ENCODE data around the gene SEC16A.

GRCh38 chr9:136395345-136396218, 87.3 kb downstream of the SEC16A start:
- TF ChIP-seq CTCF (IDR thresholded peaks at IDR 0.05; ENCODE audit: poor library complexity) (no peak), EZH2 (IDR thresholded peaks at IDR 0.05; ENCODE audit: borderline replicate concordance) (no peak), EZH2phosphoT487 (IDR thresholded peaks at IDR 0.05; ENCODE audit: low read depth, severe bottlenecking, unreplicated experiment) (no peak)
